ENCODE measurements around the gene SAP130. TPM values are rescaled to one million over a fixed set of nuclear protein-coding genes. Genes with fewer than 3 reads are reported as not detected.
"Not testable (repeated sequence)": the region's sequence is repeated elsewhere in the genome, so short reads cannot be mapped to it uniquely, and the experiment has no call there.

The SAP130 gene
- total and polyA plus RNA-seq, 12 donors: 7.0 to 22.7 (median 14.0) TPM

- TF ChIP-seq CTCF (IDR thresholded peaks at IDR 0.05) (no peak), POLR2A (IDR thresholded peaks at IDR 0.05) (no peak)
- no peak overlapping the region for H3K4me3 ChIP-seq
- no peaks in the 10 kb centered on the region for H3K4me1 ChIP-seq (replicated peaks in 1 of 2)
- no peak overlapping the region for H3K27ac ChIP-seq
- DNase-seq: no peak
- WGBS, 4 donors: 85 to 97% (median 92%) methylated on average over 8 of the region's 8 CpGs
- no peaks in the 10 kb centered on the region for H3K36me3 ChIP-seq (replicated peaks in 1 of 2)
- H3K27me3 ChIP-seq: no peaks in the 10 kb centered on the region
- no peaks in the 10 kb centered on the region for H3K9me3 ChIP-seq (replicated peaks in 1 of 3)
- intact Hi-C loops (cut with DNase I): no loop called here
These were observed 113.9 kb downstream of the SAP130 start for GRCh38 chr2:127913808-127914457.

DNA sequence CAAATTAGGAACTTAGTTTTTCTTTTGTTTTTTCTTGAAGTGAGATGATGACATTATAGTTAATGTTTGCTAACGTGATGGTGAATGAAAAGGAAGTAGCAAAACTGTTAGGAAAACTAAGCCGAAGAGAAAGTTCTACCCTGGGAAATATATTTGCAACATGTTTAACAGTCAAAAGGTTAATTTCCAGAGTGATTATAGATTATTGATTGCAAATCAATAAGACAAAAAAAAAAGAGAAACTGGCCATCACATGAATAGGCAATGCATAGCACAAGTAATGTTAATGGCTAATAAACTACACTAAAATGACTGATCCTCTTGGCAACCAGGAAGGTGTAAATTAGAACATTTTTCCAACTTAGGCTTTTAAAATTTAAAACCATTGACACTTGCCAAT is 116.1 kb downstream of the SAP130 start:
- intact Hi-C loops (cut with DNase I): no loop called here
- WGBS, 4 donors: 53 to 67% (median 63%) methylated on average over 2 of the region's 2 CpGs
- TF ChIP-seq POLR2A (IDR thresholded peaks at IDR 0.05): no peak
- TF ChIP-seq CTCF (IDR thresholded peaks at IDR 0.05): no peak
- Histone ChIP-seq H3K27ac (no peak overlapping the region), H3K4me1 (replicated peaks in 1 of 2) (no peaks in the 10 kb centered on the region), H3K9me3 (replicated peaks in 1 of 3) (no peaks in the 10 kb centered on the region), H3K4me3 (no peak overlapping the region), H3K36me3 (replicated peaks in 1 of 2) (no peaks in the 10 kb centered on the region), H3K27me3 (no peaks in the 10 kb centered on the region)
- DNase-seq: no peak

DNA sequence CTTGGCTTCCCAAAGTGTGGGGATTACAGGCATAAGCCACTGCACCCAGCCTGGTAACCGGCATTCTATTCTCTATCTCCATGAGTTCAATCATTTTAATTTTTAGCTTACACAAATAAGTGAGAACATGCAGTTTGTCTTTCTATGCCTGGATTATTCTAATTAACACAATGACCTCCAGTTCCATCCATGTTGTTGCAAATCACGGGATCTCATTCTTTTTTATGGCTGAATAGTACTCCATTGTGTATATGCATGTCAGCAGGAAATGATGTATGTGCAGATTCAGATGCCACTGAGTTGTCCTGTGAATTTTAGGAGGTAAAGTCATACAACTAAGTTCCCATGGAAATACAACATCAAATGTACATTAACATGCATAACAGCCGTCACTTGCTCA is 117.4 kb downstream of the SAP130 start:
- Histone ChIP-seq H3K36me3 (replicated peaks in 1 of 2) (no peaks in the 10 kb centered on the region), H3K9me3 (replicated peaks in 1 of 3) (no peaks in the 10 kb centered on the region), H3K4me3 (no peak overlapping the region), H3K27ac (no peak overlapping the region), H3K4me1 (replicated peaks in 1 of 2) (no peaks in the 10 kb centered on the region), H3K27me3 (no peaks in the 10 kb centered on the region)
- TF ChIP-seq POLR2A (IDR thresholded peaks at IDR 0.05) (no peak), CTCF (IDR thresholded peaks at IDR 0.05) (no peak)
- no peak for DNase-seq
- intact Hi-C loops (cut with DNase I): no loop called here
- WGBS, 4 donors: 90 to 95% (median 93%) methylated on average over 3 of the region's 3 CpGs

GRCh38 chr2:127909019-127909418 is 118.8 kb downstream of the SAP130 start:
- WGBS, 4 donors: 53 to 65% (median 59%) methylated on average over 4 to 6 of the region's 6 CpGs
- H3K36me3 ChIP-seq (replicated peaks in 1 of 2): no peaks in the 10 kb centered on the region
- no peak overlapping the region for H3K27ac ChIP-seq
- H3K4me3 ChIP-seq: no peak overlapping the region
- TF ChIP-seq POLR2A (IDR thresholded peaks at IDR 0.05) (no peak), CTCF (IDR thresholded peaks at IDR 0.05) (no peak)
- no peaks in the 10 kb centered on the region for H3K4me1 ChIP-seq (replicated peaks in 1 of 2)
- intact Hi-C loops (cut with DNase I): no loop called here
- H3K27me3 ChIP-seq: no peaks in the 10 kb centered on the region
- H3K9me3 ChIP-seq (replicated peaks in 1 of 3): no peaks in the 10 kb centered on the region
- no peak for DNase-seq

- H3K9me3 ChIP-seq (replicated peaks in 1 of 3); H3K27ac ChIP-seq; H3K36me3 ChIP-seq (replicated peaks in 1 of 2); H3K4me1 ChIP-seq (replicated peaks in 1 of 2); intact Hi-C loops (cut with DNase I); DNase-seq; H3K4me3 ChIP-seq; H3K27me3 ChIP-seq: not testable (repeated sequence)
- 91 to 95% (median 94%) methylated on average over 11 to 12 of the region's 12 CpGs for WGBS, 4 donors
These were observed 120.0 kb downstream of the SAP130 start for GRCh38 chr2:127907733-127908400.

Data from adrenal gland (tissue), 12 donors.